ENCODE measurements around the gene HNF1B.

The HNF1B gene

DNA sequence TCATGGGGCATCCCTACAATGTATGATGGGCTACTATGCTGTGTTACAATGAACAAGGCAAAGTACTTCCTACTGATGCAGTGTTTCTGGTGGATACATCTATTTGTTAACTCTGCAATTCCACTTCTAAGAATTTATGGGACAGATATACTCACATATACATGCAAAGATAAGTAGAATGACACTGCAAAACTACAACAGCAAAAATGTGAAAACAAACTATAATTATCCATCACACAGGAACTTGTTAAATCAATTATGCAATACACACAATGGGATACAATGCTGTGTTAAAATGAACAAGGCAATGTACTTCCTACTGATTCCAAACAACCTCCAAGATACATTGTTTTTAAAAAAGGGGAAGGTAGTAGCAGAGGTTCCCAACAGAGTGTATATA is 104.8 kb downstream of the HNF1B start:
- no peak overlapping the region for H3K27ac ChIP-seq
- TF ChIP-seq CTCF (conservative IDR thresholded peaks at IDR 0.05): no peak
- TF ChIP-seq ZFX (IDR thresholded peaks at IDR 0.05): no peak

DNA sequence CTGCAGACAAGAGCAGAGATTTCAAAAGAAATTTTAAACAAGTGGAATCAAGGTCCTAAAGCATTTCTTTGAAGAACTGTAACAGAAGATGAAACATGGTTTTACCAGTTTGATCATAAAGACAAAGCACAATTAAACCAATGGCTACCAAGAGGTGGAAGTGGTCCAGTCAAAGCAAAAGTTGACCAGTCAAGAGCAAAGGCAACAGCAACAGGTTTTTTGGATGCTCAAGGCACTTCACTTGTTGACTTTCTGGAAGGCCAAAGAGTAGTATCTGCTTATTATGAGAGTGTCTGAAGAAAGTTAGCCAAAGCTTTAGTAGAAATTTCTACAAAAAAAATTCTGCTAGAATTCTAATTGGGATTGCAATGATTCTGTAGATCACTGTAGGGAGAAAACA is 106.9 kb downstream of the HNF1B start:
- TF ChIP-seq ZFX (IDR thresholded peaks at IDR 0.05) (no peak), CTCF (conservative IDR thresholded peaks at IDR 0.05) (no peak)
- H3K27ac ChIP-seq: no peak overlapping the region

Measured in C4-2B (cell line).